Measurements from ENCODE around the gene KCNE2. TPM values are rescaled to one million over a fixed set of nuclear protein-coding genes. Genes with fewer than 3 reads are reported as not detected.
"Not testable (repeated sequence)": the region's sequence is repeated elsewhere in the genome, so short reads cannot be mapped to it uniquely, and the experiment has no call there.

The KCNE2 gene
- total RNA-seq, 4 donors from 2014 or later: not detected

DNA sequence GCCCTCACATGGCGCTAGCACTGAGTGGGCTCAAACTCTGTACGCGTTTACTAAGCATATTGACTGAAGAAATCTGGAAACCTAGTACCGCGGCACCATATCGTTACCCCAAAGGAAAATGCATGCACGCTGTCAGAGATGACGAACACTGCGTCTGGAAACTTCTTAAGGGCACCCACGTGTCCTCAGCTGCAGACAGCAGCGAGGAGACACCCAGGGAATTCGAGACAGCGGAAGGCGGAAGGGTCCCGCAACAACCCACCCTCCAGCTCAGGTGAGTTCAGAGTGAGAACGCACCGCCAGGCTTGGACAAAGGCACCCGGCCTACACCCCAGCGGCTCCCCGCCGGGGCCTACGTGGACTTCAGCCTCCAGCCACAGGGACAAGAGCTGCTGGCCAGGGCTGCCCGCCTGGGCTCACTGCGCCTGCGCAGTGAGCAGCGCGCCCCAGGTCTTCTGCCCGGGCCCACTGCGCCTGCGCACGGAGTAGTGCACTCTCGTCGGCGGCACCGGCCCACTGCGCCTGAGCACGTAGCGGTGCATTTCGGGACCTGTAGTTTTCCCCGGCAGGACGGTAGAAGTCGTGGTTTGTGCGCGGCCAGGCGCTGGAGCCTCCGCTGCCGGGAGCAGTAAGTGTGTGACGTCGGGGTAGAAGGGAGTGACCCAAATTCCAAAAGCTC is 11.3 kb downstream of the KCNE2 start, which contains the start of gene SMIM11:
Gene SMIM11 (plus strand): TSS at position 568 of the 679 bp plus-strand sequence. CDS start 3,998 bp downstream, outside the sequence.
- TF ChIP-seq, protein P1, sequence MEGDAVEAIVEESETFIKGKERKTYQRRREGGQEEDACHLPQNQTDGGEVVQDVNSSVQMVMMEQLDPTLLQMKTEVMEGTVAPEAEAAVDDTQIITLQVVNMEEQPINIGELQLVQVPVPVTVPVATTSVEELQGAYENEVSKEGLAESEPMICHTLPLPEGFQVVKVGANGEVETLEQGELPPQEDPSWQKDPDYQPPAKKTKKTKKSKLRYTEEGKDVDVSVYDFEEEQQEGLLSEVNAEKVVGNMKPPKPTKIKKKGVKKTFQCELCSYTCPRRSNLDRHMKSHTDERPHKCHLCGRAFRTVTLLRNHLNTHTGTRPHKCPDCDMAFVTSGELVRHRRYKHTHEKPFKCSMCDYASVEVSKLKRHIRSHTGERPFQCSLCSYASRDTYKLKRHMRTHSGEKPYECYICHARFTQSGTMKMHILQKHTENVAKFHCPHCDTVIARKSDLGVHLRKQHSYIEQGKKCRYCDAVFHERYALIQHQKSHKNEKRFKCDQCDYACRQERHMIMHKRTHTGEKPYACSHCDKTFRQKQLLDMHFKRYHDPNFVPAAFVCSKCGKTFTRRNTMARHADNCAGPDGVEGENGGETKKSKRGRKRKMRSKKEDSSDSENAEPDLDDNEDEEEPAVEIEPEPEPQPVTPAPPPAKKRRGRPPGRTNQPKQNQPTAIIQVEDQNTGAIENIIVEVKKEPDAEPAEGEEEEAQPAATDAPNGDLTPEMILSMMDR (IDR thresholded peaks at IDR 0.05; ENCODE audit: low read depth): not testable (repeated sequence)

Other genes starting within 250 kb of the KCNE2 start
- 1 to 10 TPM; 5.5 to 9.5 (median 6.5) TPM for gene SMIM11, start 11.5 kb downstream of the KCNE2 start, total RNA-seq
- 1 to 10 TPM in 1 of 4 donors, not detected in 3; 2.4 TPM for gene SMIM34, start 59.9 kb downstream of the KCNE2 start, total RNA-seq
- 10 to 100 TPM in 2 of 4 donors, 1 to 10 TPM in 2; 5.7 to 28.9 (median 10.4) TPM for gene KCNE1, start 148.2 kb downstream of the KCNE2 start, total RNA-seq

Measured in subcutaneous adipose tissue (tissue), 4 donors.